ENCODE results near the gene ADAMTSL5.

DNA sequence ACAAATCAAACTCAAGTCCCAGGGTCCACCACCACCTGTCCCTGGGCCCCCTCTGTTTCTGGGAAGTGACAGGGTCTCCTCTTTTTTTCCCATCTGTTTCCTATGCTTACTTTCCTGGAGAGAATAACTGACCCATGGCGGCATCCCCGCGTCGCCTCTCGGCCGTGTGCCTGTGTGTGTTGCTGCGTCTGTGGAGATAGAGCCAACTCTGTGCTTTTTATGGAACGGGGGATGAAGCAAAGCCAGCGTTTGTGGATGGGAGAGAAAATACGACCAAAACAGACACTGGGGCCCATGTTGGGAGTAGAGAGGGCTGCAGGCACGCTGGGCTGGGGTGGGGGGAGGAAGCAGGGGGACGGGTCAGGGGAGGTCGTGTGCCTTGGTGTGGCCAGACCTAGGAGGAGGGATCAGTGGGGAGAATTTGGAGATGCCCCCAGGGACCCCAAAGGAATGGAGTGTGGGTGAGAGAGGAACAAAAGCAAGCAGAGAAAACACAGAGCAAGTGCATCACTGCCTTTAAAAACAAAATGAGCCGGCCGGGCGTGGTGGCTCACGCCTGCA, 27.6 kb upstream of the ADAMTSL5 start:
- no peak for TF ChIP-seq POLR2A (IDR thresholded peaks at IDR 0.05; ENCODE audit: low read length)
- no peak for TF ChIP-seq GATA1 (IDR thresholded peaks at IDR 0.05; ENCODE audit: low read depth, low read length)
